ENCODE results near the gene EGFR.

EGFR gene

GRCh38 chr7:55088107-55088506 lies 69.3 kb downstream of the EGFR start:
- Histone ChIP-seq H3K27me3 (ENCODE audit: control insufficient read depth, insufficient read depth, low read length) (no peaks in the 10 kb centered on the region), H3K4me1 (ENCODE audit: control insufficient read depth, low read depth, low read length) (no peaks in the 10 kb centered on the region), H3K4me3 (ENCODE audit: low read length) (no peak overlapping the region), H3K9me3 (ENCODE audit: control insufficient read depth, low read depth, low read length) (no peaks in the 10 kb centered on the region), H3K27ac (ENCODE audit: low read length) (no peak overlapping the region), H3K9ac (ENCODE audit: low read length) (no peak overlapping the region), H3K36me3 (ENCODE audit: control insufficient read depth, low read depth, low read length) (no peaks in the 10 kb centered on the region)

GRCh38 chr7:55088620-55089019 lies 69.8 kb downstream of the EGFR start:
- Histone ChIP-seq H3K36me3 (ENCODE audit: control insufficient read depth, low read depth, low read length) (no peaks in the 10 kb centered on the region), H3K9me3 (ENCODE audit: control insufficient read depth, low read depth, low read length) (no peaks in the 10 kb centered on the region), H3K27me3 (ENCODE audit: control insufficient read depth, insufficient read depth, low read length) (no peaks in the 10 kb centered on the region), H3K4me3 (ENCODE audit: low read length) (no peak overlapping the region), H3K4me1 (ENCODE audit: control insufficient read depth, low read depth, low read length) (no peaks in the 10 kb centered on the region), H3K9ac (ENCODE audit: low read length) (no peak overlapping the region), H3K27ac (ENCODE audit: low read length) (no peak overlapping the region)

- no peaks in the 10 kb centered on the region for H3K36me3 ChIP-seq (ENCODE audit: control insufficient read depth, low read depth, low read length)
- H3K9ac ChIP-seq (ENCODE audit: low read length), result no peak overlapping the region
- no peak overlapping the region for H3K4me3 ChIP-seq (ENCODE audit: low read length)
These were observed 73.6 kb downstream of the EGFR start for GRCh38 chr7:55092186-55092974.

GRCh38 chr7:55092975-55093373 lies 74.2 kb downstream of the EGFR start:
- no peak overlapping the region for H3K4me3 ChIP-seq (ENCODE audit: low read length)
- H3K9me3 ChIP-seq (ENCODE audit: control insufficient read depth, low read depth, low read length), result no peaks in the 10 kb centered on the region
- H3K27ac ChIP-seq (ENCODE audit: low read length), result no peak overlapping the region
- no peaks in the 10 kb centered on the region for H3K36me3 ChIP-seq (ENCODE audit: control insufficient read depth, low read depth, low read length)
- H3K4me1 ChIP-seq (ENCODE audit: control insufficient read depth, low read depth, low read length), result no peaks in the 10 kb centered on the region
- no peaks in the 10 kb centered on the region for H3K27me3 ChIP-seq (ENCODE audit: control insufficient read depth, insufficient read depth, low read length)
- no peak overlapping the region for H3K9ac ChIP-seq (ENCODE audit: low read length)

More at GRCh38 chr7:55092186-55092974, 73.6 kb downstream of the EGFR start:
- H3K9me3 ChIP-seq (ENCODE audit: control insufficient read depth, low read depth, low read length), result no peaks in the 10 kb centered on the region
- no peak overlapping the region for H3K27ac ChIP-seq (ENCODE audit: low read length)
- no peaks in the 10 kb centered on the region for H3K4me1 ChIP-seq (ENCODE audit: control insufficient read depth, low read depth, low read length)
- H3K27me3 ChIP-seq (ENCODE audit: control insufficient read depth, insufficient read depth, low read length), result no peaks in the 10 kb centered on the region

- H3K36me3 ChIP-seq (ENCODE audit: control insufficient read depth, low read depth, low read length), result no peaks in the 10 kb centered on the region
- H3K4me3 ChIP-seq (ENCODE audit: low read length), result no peak overlapping the region
- H3K9ac ChIP-seq (ENCODE audit: low read length), result no peak overlapping the region
- H3K27ac ChIP-seq (ENCODE audit: low read length), result no peak overlapping the region
- no peaks in the 10 kb centered on the region for H3K27me3 ChIP-seq (ENCODE audit: control insufficient read depth, insufficient read depth, low read length)
- H3K4me1 ChIP-seq (ENCODE audit: control insufficient read depth, low read depth, low read length), result peaks cover 2% of the 10 kb centered on the region
- no peaks in the 10 kb centered on the region for H3K9me3 ChIP-seq (ENCODE audit: control insufficient read depth, low read depth, low read length)
These were observed 74.9 kb downstream of the EGFR start for GRCh38 chr7:55093674-55094073.

GRCh38 chr7:55094092-55094690 lies 75.4 kb downstream of the EGFR start:
- H3K4me1 ChIP-seq (ENCODE audit: control insufficient read depth, low read depth, low read length), result peaks cover 6% of the 10 kb centered on the region
- H3K4me3 ChIP-seq (ENCODE audit: low read length), result no peak overlapping the region
- no peak overlapping the region for H3K9ac ChIP-seq (ENCODE audit: low read length)
- H3K27ac ChIP-seq (ENCODE audit: low read length), result no peak overlapping the region
- H3K36me3 ChIP-seq (ENCODE audit: control insufficient read depth, low read depth, low read length), result no peaks in the 10 kb centered on the region
- H3K9me3 ChIP-seq (ENCODE audit: control insufficient read depth, low read depth, low read length), result no peaks in the 10 kb centered on the region
- H3K27me3 ChIP-seq (ENCODE audit: control insufficient read depth, insufficient read depth, low read length), result no peaks in the 10 kb centered on the region

- peaks cover 6% of the 10 kb centered on the region for H3K4me1 ChIP-seq (ENCODE audit: control insufficient read depth, low read depth, low read length)
These were observed 76.9 kb downstream of the EGFR start for GRCh38 chr7:55095672-55096071.

GRCh38 chr7:55096323-55096722 lies 77.5 kb downstream of the EGFR start:
- H3K36me3 ChIP-seq (ENCODE audit: control insufficient read depth, low read depth, low read length), result no peaks in the 10 kb centered on the region
- no peaks in the 10 kb centered on the region for H3K9me3 ChIP-seq (ENCODE audit: control insufficient read depth, low read depth, low read length)
- no peak overlapping the region for H3K9ac ChIP-seq (ENCODE audit: low read length)
- H3K4me3 ChIP-seq (ENCODE audit: low read length), result no peak overlapping the region
- no peaks in the 10 kb centered on the region for H3K27me3 ChIP-seq (ENCODE audit: control insufficient read depth, insufficient read depth, low read length)
- peaks cover 6% of the 10 kb centered on the region for H3K4me1 ChIP-seq (ENCODE audit: control insufficient read depth, low read depth, low read length)
- no peak overlapping the region for H3K27ac ChIP-seq (ENCODE audit: low read length)

More at GRCh38 chr7:55095672-55096071, 76.9 kb downstream of the EGFR start:
- no peaks in the 10 kb centered on the region for H3K36me3 ChIP-seq (ENCODE audit: control insufficient read depth, low read depth, low read length)
- no peak overlapping the region for H3K27ac ChIP-seq (ENCODE audit: low read length)
- no peaks in the 10 kb centered on the region for H3K27me3 ChIP-seq (ENCODE audit: control insufficient read depth, insufficient read depth, low read length)
- H3K9me3 ChIP-seq (ENCODE audit: control insufficient read depth, low read depth, low read length), result no peaks in the 10 kb centered on the region
- no peak overlapping the region for H3K4me3 ChIP-seq (ENCODE audit: low read length)
- no peak overlapping the region for H3K9ac ChIP-seq (ENCODE audit: low read length)

GRCh38 chr7:55097100-55097499 lies 78.3 kb downstream of the EGFR start:
- no peak overlapping the region for H3K9ac ChIP-seq (ENCODE audit: low read length)
- no peak overlapping the region for H3K27ac ChIP-seq (ENCODE audit: low read length)
- H3K36me3 ChIP-seq (ENCODE audit: control insufficient read depth, low read depth, low read length), result no peaks in the 10 kb centered on the region
- no peaks in the 10 kb centered on the region for H3K9me3 ChIP-seq (ENCODE audit: control insufficient read depth, low read depth, low read length)
- no peak overlapping the region for H3K4me3 ChIP-seq (ENCODE audit: low read length)
- no peaks in the 10 kb centered on the region for H3K27me3 ChIP-seq (ENCODE audit: control insufficient read depth, insufficient read depth, low read length)
- peaks cover 6% of the 10 kb centered on the region for H3K4me1 ChIP-seq (ENCODE audit: control insufficient read depth, low read depth, low read length)

- Histone ChIP-seq H3K27ac (ENCODE audit: low read length) (no peak overlapping the region), H3K27me3 (ENCODE audit: control insufficient read depth, insufficient read depth, low read length) (no peaks in the 10 kb centered on the region), H3K4me1 (ENCODE audit: control insufficient read depth, low read depth, low read length) (peaks cover 6% of the 10 kb centered on the region), H3K36me3 (ENCODE audit: control insufficient read depth, low read depth, low read length) (no peaks in the 10 kb centered on the region), H3K9me3 (ENCODE audit: control insufficient read depth, low read depth, low read length) (no peaks in the 10 kb centered on the region), H3K9ac (ENCODE audit: low read length) (no peak overlapping the region), H3K4me3 (ENCODE audit: low read length) (no peak overlapping the region)
These were observed 80.4 kb downstream of the EGFR start for GRCh38 chr7:55099066-55099820.

- no peak overlapping the region for H3K4me3 ChIP-seq (ENCODE audit: low read length)
- no peaks in the 10 kb centered on the region for H3K9me3 ChIP-seq (ENCODE audit: control insufficient read depth, low read depth, low read length)
- no peaks in the 10 kb centered on the region for H3K27me3 ChIP-seq (ENCODE audit: control insufficient read depth, insufficient read depth, low read length)
- no peak overlapping the region for H3K9ac ChIP-seq (ENCODE audit: low read length)
- H3K27ac ChIP-seq (ENCODE audit: low read length), result no peak overlapping the region
- H3K36me3 ChIP-seq (ENCODE audit: control insufficient read depth, low read depth, low read length), result no peaks in the 10 kb centered on the region
- peaks cover 6% of the 10 kb centered on the region for H3K4me1 ChIP-seq (ENCODE audit: control insufficient read depth, low read depth, low read length)
These were observed 81.2 kb downstream of the EGFR start for GRCh38 chr7:55099821-55100543.

All from iPS-18a (cell line).